MM.1S (cell line): ENCODE measurements around the gene CDKL4.

Source experiments
- DNase-seq: peaks from one replicate; pipeline ENCODE4 v3.0.0-alpha.2; 2015
- H2AFZ ChIP-seq: fragments of 300-600 bp; sonication (generic); 2 replicates; pipeline ENCODE4 v1.6.0; 2016; ENCODE audit warnings: antibody characterized with exemption, low read length
- H3F3A ChIP-seq: fragments of 300-600 bp; sonication (generic); 2 replicates; pipeline ENCODE4 v1.6.1; 2016; ENCODE audit warnings: mild to moderate bottlenecking, antibody characterized with exemption, low read length, moderate library complexity, mixed read lengths; ENCODE audit not compliant: insufficient read depth
- H3K27ac ChIP-seq: fragments of 300-600 bp; sonication (generic); 2 replicates; pipeline ENCODE4 v1.5.1; 2016; ENCODE audit warnings: mild to moderate bottlenecking, low read length
- H3K27me3 ChIP-seq: fragments of 300-600 bp; sonication (generic); replicated peaks from 2 replicates; pipeline ENCODE4 v1.6.0; 2016; ENCODE audit warnings: low read length; ENCODE audit not compliant: insufficient read depth
- H3K36me3 ChIP-seq: fragments of 300-600 bp; sonication (generic); replicated peaks from 2 replicates; pipeline ENCODE4 v1.6.1; 2016; ENCODE audit warnings: mild to moderate bottlenecking, low read length, mixed read lengths; ENCODE audit not compliant: insufficient read depth
- H3K4me1 ChIP-seq: fragments of 300-600 bp; sonication (generic); 2 replicates; pipeline ENCODE4 v1.6.1; 2016; ENCODE audit warnings: low read length, mixed read lengths
- H3K4me2 ChIP-seq: fragments of 300-600 bp; sonication (generic); 2 replicates; pipeline ENCODE4 v1.6.0; 2016; ENCODE audit warnings: low read depth, low read length
- H3K4me3 ChIP-seq: fragments of 300-600 bp; sonication (generic); 2 replicates; pipeline ENCODE4 v1.5.1; 2016; ENCODE audit warnings: low read length, mixed read lengths
- H3K79me2 ChIP-seq: fragments of 300-600 bp; sonication (generic); 2 replicates; pipeline ENCODE4 v1.6.1; 2016; ENCODE audit warnings: mixed run types, low read length, mixed read lengths
- H3K9ac ChIP-seq: fragments of 300-600 bp; sonication (generic); 2 replicates; pipeline ENCODE4 v1.6.1; 2016; ENCODE audit warnings: low read length, mixed read lengths
- H3K9me2 ChIP-seq: fragments of 300-600 bp; sonication (generic); replicated peaks from 2 replicates; pipeline ENCODE4 v1.6.1; 2016; ENCODE audit warnings: mild to moderate bottlenecking, low read length, mixed read lengths; ENCODE audit not compliant: insufficient read depth
- H3K9me3 ChIP-seq: fragments of 300-600 bp; sonication (generic); replicated peaks from 2 replicates; pipeline ENCODE4 v1.6.1; 2016; ENCODE audit warnings: mild to moderate bottlenecking, low read length, mixed read lengths; ENCODE audit not compliant: insufficient read depth
- H4K20me1 ChIP-seq: fragments of 300-600 bp; sonication (generic); 2 replicates; pipeline ENCODE4 v1.6.1; 2016; ENCODE audit warnings: mild to moderate bottlenecking, low read length, moderate library complexity, mixed read lengths; ENCODE audit not compliant: insufficient read depth
- CTCF ChIP-seq: fragments of 300-600 bp; sonication (generic); IDR thresholded peaks from 2 replicates; pipeline ENCODE4 v1.5.1; 2016; ENCODE audit warnings: antibody characterized with exemption, low read length, mixed read lengths
- EZH2 ChIP-seq: fragments of 300-600 bp; sonication (generic); optimal IDR thresholded peaks from 2 replicates; pipeline ENCODE3; 2017; ENCODE audit warnings: low read depth, mild to moderate bottlenecking, antibody characterized with exemption, low read length, mixed read lengths
- EZH2phosphoT487 ChIP-seq: fragments of 300-600 bp; sonication (generic); IDR thresholded peaks from 2 replicates; pipeline ENCODE4 v1.6.1; 2018; ENCODE audit warnings: antibody characterized with exemption, low read length

The CDKL4 gene

GRCh38 chr2:39241588-39241987 lies 2.2 kb downstream of the CDKL4 start:
- H3K9ac ChIP-seq, result no peak overlapping the region
- no peaks in the 10 kb centered on the region for H3K27me3 ChIP-seq
- no peak overlapping the region for H2AFZ ChIP-seq
- H3K79me2 ChIP-seq, result no peaks in the 10 kb centered on the region
- DNase-seq, result no peak
- no peak overlapping the region for H3K4me3 ChIP-seq
- H3K9me3 ChIP-seq, result no peaks in the 10 kb centered on the region
- no peaks in the 10 kb centered on the region for H3K9me2 ChIP-seq
- no peak overlapping the region for H3K27ac ChIP-seq
- H4K20me1 ChIP-seq, result no peaks in the 10 kb centered on the region
- no peaks in the 10 kb centered on the region for H3K4me1 ChIP-seq
- H3K36me3 ChIP-seq, result no peaks in the 10 kb centered on the region
- H3K4me2 ChIP-seq, result no peak overlapping the region
- TF ChIP-seq EZH2 (no peak), CTCF (no peak), EZH2phosphoT487 (no peak)
- H3F3A ChIP-seq, result no peaks in the 10 kb centered on the region

GRCh38 chr2:39240758-39241157 lies 3.0 kb downstream of the CDKL4 start:
- Histone ChIP-seq H3K9me2 (no peaks in the 10 kb centered on the region), H3F3A (no peaks in the 10 kb centered on the region), H3K4me3 (no peak overlapping the region), H3K4me2 (no peak overlapping the region), H3K4me1 (no peaks in the 10 kb centered on the region), H4K20me1 (no peaks in the 10 kb centered on the region), H3K36me3 (no peaks in the 10 kb centered on the region), H3K27me3 (no peaks in the 10 kb centered on the region), H3K9me3 (no peaks in the 10 kb centered on the region), H3K27ac (no peak overlapping the region), H3K79me2 (no peaks in the 10 kb centered on the region), H2AFZ (no peak overlapping the region), H3K9ac (no peak overlapping the region)
- no peak for DNase-seq
- no peak for TF ChIP-seq EZH2phosphoT487
- no peak for TF ChIP-seq CTCF
- TF ChIP-seq EZH2, result no peak

GRCh38 chr2:39234754-39235153 lies 9.0 kb downstream of the CDKL4 start:
- DNase-seq, result no peak
- H3K79me2 ChIP-seq, result no peaks in the 10 kb centered on the region
- no peaks in the 10 kb centered on the region for H3K36me3 ChIP-seq
- no peak overlapping the region for H2AFZ ChIP-seq
- H3F3A ChIP-seq, result no peaks in the 10 kb centered on the region
- H3K9me2 ChIP-seq, result no peaks in the 10 kb centered on the region
- H3K27ac ChIP-seq, result no peak overlapping the region
- H3K4me3 ChIP-seq, result no peak overlapping the region
- H3K4me1 ChIP-seq, result no peaks in the 10 kb centered on the region
- H3K4me2 ChIP-seq, result no peak overlapping the region
- no peaks in the 10 kb centered on the region for H4K20me1 ChIP-seq
- no peak overlapping the region for H3K9ac ChIP-seq
- H3K9me3 ChIP-seq, result no peaks in the 10 kb centered on the region
- TF ChIP-seq CTCF (no peak), EZH2 (no peak), EZH2phosphoT487 (no peak)
- no peaks in the 10 kb centered on the region for H3K27me3 ChIP-seq

- H3F3A ChIP-seq, result no peaks in the 10 kb centered on the region
- no peak overlapping the region for H3K27ac ChIP-seq
- H3K4me3 ChIP-seq, result no peak overlapping the region
- H4K20me1 ChIP-seq, result no peaks in the 10 kb centered on the region
- no peaks in the 10 kb centered on the region for H3K36me3 ChIP-seq
- no peak overlapping the region for H3K9ac ChIP-seq
- no peaks in the 10 kb centered on the region for H3K27me3 ChIP-seq
- no peak for TF ChIP-seq EZH2phosphoT487
- no peak for TF ChIP-seq EZH2
- no peak for TF ChIP-seq CTCF
- no peak for DNase-seq
- no peaks in the 10 kb centered on the region for H3K9me2 ChIP-seq
- no peak overlapping the region for H3K4me2 ChIP-seq
- no peaks in the 10 kb centered on the region for H3K4me1 ChIP-seq
- H3K9me3 ChIP-seq, result no peaks in the 10 kb centered on the region
- no peak overlapping the region for H2AFZ ChIP-seq
- no peaks in the 10 kb centered on the region for H3K79me2 ChIP-seq
Observed at GRCh38 chr2:39232141-39232540, 11.6 kb downstream of the CDKL4 start.
